Hepatocyte (in vitro differentiated cells): ENCODE measurements around the gene NDST1.

Source experiments
- CTCF ChIP-seq: fragments of 200-600 bp; sonication (generic); IDR thresholded peaks from 2 replicates; pipeline ENCODE4 v1.5.1; 2016; ENCODE audit warnings: antibody characterized with exemption, mild to moderate bottlenecking; ENCODE audit not compliant: poor library complexity
- EZH2 ChIP-seq: fragments of 200-600 bp; sonication (generic); IDR thresholded peaks from 2 replicates; pipeline ENCODE4 v1.6.1; 2016; ENCODE audit warnings: antibody characterized with exemption, mild to moderate bottlenecking, borderline replicate concordance

DNA sequence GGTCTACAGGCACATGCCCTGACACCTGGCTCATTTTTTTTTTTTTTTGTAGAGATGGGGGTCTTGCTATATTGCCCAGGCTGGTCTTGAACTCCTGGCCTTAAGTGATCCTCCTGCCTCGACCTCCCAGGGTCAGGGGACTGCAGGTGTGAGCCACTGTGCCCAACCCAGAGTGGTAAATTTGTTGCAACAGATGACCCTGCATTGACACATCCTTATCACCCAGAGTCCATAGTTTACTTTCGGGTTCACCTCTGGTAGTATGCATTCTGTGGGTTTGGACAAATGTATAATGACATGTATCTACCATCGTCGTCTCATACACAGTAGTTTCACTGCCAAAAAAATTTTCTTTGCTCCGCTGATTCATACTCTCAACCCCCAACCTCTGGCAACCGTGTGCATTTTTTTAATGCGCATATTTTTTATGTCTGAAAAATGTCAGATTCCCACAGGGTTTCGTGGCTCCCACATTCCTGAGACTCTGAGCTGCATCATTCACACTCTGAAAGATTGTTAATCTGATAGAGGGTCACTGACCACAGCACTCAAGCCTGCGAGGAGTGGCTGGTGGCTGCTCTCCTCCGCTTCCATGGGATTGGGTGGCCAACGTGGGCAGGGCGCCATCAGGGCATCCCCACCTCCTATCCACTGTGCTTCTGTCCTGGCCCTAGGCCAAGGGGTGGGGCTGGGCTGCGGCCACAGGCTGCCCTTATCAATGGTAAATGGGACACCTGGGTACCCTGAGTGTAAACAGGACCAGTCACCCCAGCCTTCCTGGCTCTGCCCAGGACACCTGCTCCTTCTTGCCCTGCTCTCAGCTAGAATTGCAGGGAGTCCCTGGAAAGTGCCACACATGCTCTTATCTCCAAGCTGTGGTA lies 9.6 kb downstream of the NDST1 start:
- TF ChIP-seq CTCF (no peak), EZH2 (no peak)
